Fibroblast of lung (primary cell): ENCODE results near the gene FRMD4A.

ENCODE experiments used
- CTCF ChIP-seq, 2 donors: IDR thresholded peaks in 1 of 2; conservative IDR thresholded peaks in 1 of 2; 1 replicate in 1 of 2; 2 replicates in 1 of 2; pipeline ENCODE4 v1.5.1; 2011 to 2012; ENCODE audit warnings: low read length in 2 of 2, control low read depth in 1 of 2, inconsistent platforms in 1 of 2, low read depth in 1 of 2, mild to moderate bottlenecking in 1 of 2
- EZH2 ChIP-seq: IDR thresholded peaks from 2 replicates; pipeline ENCODE4 v1.5.1; 2012; ENCODE audit warnings: low read length, control low read depth, mild to moderate bottlenecking; ENCODE audit errors: missing control alignments

- TF ChIP-seq CTCF (conservative IDR thresholded peaks at IDR 0.05 in 1 of 2, IDR thresholded peaks at IDR 0.05 in 1 of 2; ENCODE audit: low read depth in 1 of 2, low read length in 2 of 2) (no peak), EZH2 (no peak)
These were observed 89.5 kb downstream of the FRMD4A start for GRCh38 chr10:14241196-14241595.
